Colonic mucosa (tissue), 4 donors: ENCODE results near the gene HIVEP3. TPM values are rescaled to one million over a fixed set of nuclear protein-coding genes. Genes with fewer than 3 reads are reported as not detected.

ENCODE experiments used
- DNase-seq: peaks from one replicate; pipeline ENCODE4 v3.0.0-alpha.2; 2020
- H3K27ac ChIP-seq: fragments of 200-600 bp; one replicate; pipeline ENCODE4 v1.8.0; 2021
- H3K27me3 ChIP-seq: fragments of 200-600 bp; one replicate; pipeline ENCODE4 v1.8.0; 2021
- H3K36me3 ChIP-seq: fragments of 200-600 bp; one replicate; pipeline ENCODE4 v1.8.0; 2021
- H3K4me1 ChIP-seq: fragments of 200-600 bp; one replicate; pipeline ENCODE4 v1.8.0; 2021; ENCODE audit warnings: mild to moderate bottlenecking
- H3K4me3 ChIP-seq: fragments of 200-600 bp; one replicate; pipeline ENCODE4 v1.8.0; 2021
- H3K9ac ChIP-seq, 2 donors: one replicate each; pipeline ENCODE4 v1.7.0; 2013; ENCODE audit warnings: control low read depth in 2 of 2, low read depth in 2 of 2, low read length in 2 of 2
- H3K9me3 ChIP-seq: fragments of 200-600 bp; one replicate; pipeline ENCODE4 v1.8.0; 2021
- intact Hi-C: fragments of 100-400 bp; cut with DNase I; formaldehyde crosslinking; loops from one replicate; pipeline ENCODE4 v1.14.1; 2022
- total RNA-seq, 2 donors: library from RNA; stranded (reverse); fragmentation: NEBNext Ultra II Directional in 1 of 2; extraction: Animal tissue kit (Norgen Biotek cat#: 25700) in 1 of 2; gene quantifications; one replicate each; pipeline ENCODE4 v1.2.1, GENCODE V29; 2021
- TF ChIP-seq, protein P1 (sequence below): fragments of 200-600 bp; IDR thresholded peaks from one replicate; pipeline ENCODE4 v1.8.0; 2022; ENCODE audit warnings: antibody characterized with exemption, mild to moderate bottlenecking
- donor health status: healthy.
- donor health status: DM: no; HTN: no; CAD: no.
- donor health status: DM: no; HTN: no; CAD: no.

Gene HIVEP3
- total RNA-seq, 2 donors from 2014 or later: 1.9 to 3.3 TPM

DNA sequence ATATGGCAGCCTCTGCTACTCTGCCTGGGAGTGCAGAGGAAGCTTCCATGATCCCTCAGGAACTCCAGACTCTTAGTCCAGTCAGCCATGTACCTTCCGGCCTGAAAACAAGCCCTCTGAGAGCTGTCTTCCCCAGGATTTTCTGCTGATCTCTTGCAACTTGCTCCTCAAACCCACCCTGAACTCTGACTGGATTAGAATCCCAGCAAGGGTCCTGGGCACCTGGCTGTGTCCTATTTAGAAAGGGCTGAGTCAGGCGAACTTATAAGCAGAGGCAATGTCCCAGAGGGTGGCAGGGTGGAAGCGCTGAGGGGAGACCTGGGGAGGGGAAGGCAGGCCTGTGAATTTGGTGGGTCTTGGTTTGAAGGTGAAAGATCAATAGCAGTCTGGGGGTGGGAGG lies 249.8 kb downstream of the HIVEP3 start:
- no peak overlapping the region for H3K27ac ChIP-seq
- no peaks in the 10 kb centered on the region for H3K4me1 ChIP-seq
- H3K27me3 ChIP-seq: no peaks in the 10 kb centered on the region
- H3K9ac ChIP-seq: no peak overlapping the region
- intact Hi-C loops: no loop called here
- H3K36me3 ChIP-seq: no peaks in the 10 kb centered on the region
- H3K9me3 ChIP-seq: no peaks in the 10 kb centered on the region
- no peak for DNase-seq
- TF ChIP-seq, protein P1, sequence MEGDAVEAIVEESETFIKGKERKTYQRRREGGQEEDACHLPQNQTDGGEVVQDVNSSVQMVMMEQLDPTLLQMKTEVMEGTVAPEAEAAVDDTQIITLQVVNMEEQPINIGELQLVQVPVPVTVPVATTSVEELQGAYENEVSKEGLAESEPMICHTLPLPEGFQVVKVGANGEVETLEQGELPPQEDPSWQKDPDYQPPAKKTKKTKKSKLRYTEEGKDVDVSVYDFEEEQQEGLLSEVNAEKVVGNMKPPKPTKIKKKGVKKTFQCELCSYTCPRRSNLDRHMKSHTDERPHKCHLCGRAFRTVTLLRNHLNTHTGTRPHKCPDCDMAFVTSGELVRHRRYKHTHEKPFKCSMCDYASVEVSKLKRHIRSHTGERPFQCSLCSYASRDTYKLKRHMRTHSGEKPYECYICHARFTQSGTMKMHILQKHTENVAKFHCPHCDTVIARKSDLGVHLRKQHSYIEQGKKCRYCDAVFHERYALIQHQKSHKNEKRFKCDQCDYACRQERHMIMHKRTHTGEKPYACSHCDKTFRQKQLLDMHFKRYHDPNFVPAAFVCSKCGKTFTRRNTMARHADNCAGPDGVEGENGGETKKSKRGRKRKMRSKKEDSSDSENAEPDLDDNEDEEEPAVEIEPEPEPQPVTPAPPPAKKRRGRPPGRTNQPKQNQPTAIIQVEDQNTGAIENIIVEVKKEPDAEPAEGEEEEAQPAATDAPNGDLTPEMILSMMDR: no peak
- no peak overlapping the region for H3K4me3 ChIP-seq

DNA sequence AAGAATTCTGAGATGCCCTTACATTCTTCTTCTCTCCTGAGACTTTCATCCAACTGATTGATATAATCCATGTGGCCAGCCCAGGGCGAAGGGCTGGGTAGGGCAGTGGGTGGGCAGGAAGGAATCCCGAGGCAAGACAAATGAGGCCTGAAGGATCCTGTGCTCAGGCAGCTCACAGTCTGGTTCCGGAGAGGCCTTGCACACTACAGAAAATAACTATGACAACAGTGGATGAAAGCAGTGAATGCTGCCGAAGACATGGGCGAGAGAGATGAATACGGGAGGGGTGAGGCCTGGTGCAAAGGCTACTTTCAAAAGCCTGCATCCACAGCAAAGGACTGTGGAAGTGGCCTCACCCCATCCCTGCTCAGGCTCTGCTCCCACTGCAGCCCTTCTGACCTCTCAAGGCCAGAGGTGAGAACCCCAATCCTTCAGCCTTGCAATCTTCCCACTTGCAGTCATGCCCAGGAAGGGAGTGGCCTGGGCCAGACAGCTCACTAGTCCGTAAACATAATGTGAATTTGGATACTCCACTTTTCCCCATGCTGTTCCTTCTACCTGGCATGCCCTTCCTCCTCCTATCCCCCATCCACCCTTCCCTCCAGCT lies 250.6 kb downstream of the HIVEP3 start:
- TF ChIP-seq, protein P1: no peak
- H3K27ac ChIP-seq: no peak overlapping the region
- H3K4me3 ChIP-seq: no peak overlapping the region
- no peak for DNase-seq
- H3K27me3 ChIP-seq: no peaks in the 10 kb centered on the region
- no peak overlapping the region for H3K9ac ChIP-seq
- intact Hi-C loops: no loop called here
- no peaks in the 10 kb centered on the region for H3K9me3 ChIP-seq
- no peaks in the 10 kb centered on the region for H3K4me1 ChIP-seq
- H3K36me3 ChIP-seq: no peaks in the 10 kb centered on the region

DNA sequence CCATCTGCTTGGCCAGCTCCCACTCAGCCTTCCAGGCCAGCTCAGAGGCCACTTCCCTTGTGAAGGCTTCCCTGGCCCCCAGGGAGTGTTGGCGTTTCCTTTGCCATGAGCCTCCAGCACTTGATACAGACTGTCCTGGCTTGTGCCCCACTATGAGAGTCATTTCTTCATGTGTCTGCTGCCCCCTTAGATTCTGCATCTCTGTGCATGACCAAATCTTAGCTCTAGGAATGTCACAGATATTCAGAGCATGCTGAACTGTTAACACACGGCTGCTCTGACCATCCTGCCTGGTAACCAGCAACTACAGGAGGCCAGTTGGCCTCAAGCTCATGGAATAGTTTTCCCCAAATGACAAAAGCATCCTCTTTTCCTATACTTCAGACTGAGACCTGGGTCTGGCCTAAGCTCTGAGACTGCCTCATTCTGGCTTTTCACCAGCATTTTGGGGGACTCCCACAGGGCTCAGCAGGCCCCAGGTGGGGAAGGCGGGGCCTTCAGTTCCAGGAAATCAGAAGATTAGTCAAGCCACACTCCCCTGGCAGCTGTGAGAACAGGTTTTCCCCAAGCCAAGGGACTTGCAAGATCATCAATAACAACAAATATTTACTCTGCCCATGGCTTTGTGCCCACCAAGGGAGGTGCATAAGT lies 251.6 kb downstream of the HIVEP3 start:
- H3K4me1 ChIP-seq: no peaks in the 10 kb centered on the region

DNA sequence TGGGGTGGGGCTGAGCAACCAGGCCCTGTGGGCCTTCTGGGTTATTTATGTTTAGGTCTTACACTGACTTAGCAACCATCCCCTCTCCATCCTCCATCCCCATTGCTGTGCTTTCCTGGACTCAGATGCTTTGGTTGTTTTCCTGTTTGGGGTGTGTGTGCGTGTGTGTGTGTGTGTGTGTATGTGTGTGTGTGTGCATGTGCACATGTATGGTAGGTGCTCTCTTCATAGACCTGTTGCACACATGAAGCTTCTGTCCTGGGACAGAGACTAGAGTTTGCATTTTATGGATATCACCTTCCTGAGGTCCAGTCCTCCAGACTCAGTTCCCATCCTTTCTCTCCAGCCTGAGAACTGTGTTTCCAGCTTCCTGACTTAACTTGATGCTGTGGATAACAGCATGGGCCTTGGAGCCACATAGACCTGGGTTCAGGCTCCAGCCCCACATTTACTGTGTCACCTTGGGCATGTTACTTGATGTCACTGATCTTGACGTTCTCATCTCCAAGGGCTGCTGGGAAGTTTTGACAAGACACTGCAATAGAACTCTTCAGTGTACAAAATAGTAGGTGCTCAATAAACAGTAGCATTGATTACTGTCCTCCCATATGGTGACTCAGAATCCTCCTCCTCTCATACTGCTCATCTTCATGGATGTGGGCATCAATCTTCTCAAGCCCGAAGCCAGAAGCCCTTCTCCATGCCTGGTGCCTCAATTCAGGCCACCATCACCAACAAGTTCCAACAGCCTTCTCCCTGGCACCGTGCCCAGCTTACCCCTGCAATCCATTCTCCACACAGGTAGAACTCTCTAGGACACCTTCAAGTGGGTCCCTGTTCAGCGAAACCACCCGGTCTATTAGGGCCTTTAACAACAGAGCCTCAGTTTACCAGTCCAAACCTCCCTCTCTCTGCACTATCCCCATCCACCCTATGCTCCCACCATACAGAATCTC lies 252.5 kb downstream of the HIVEP3 start:
- DNase-seq: no peak
- Histone ChIP-seq H3K9me3 (no peaks in the 10 kb centered on the region), H3K27me3 (no peaks in the 10 kb centered on the region), H3K4me1 (peaks cover 3% of the 10 kb centered on the region), H3K9ac (no peak overlapping the region), H3K4me3 (no peak overlapping the region), H3K27ac (no peak overlapping the region), H3K36me3 (no peaks in the 10 kb centered on the region)
- intact Hi-C loops: no loop called here
- TF ChIP-seq, protein P1: no peak

More for the DNA sequence above, 251.6 kb downstream of the HIVEP3 start:
- Histone ChIP-seq H3K27me3 (no peaks in the 10 kb centered on the region), H3K4me3 (no peak overlapping the region), H3K9me3 (no peaks in the 10 kb centered on the region), H3K36me3 (no peaks in the 10 kb centered on the region), H3K27ac (no peak overlapping the region), H3K9ac (no peak overlapping the region)
- TF ChIP-seq, protein P1: no peak
- intact Hi-C loops: no loop called here
- DNase-seq: no peak

DNA sequence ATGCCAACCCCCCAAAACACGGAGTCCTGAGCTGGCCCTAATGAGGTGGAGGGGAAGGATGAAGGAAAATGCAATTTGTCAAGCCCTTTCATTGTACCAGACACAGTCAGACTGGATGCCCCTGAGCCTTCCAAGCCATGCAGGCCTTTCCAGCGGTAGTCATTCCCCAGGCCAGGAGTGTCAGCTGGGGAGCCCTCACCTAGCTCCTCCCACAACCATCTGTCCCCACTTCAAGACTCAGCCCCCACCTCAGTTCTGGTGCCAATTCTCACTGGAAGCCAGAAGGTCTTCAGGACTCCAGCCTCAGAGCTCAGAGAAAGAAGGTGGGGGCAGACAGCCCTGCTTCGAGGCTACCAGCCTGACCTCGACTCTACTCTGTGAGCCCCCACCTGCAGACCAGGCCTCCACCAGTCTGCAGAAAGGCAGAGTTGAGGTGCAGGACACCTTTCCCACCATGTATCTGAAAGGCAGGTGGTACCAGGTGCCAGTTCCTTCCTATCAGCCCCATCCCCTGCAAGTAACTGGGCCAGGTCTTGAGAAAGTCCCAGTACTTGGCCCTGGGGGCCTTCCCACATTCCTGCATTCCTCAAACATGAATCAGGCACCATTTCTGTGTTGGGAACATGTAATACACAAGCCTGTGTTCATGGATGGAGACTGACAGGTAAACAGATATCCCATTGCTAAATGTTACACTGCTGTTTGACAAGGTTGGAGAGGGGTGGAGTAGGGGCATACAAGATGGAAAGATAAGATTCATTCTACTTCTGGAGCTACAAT lies 253.7 kb downstream of the HIVEP3 start:
- no peak overlapping the region for H3K27ac ChIP-seq
- H3K9me3 ChIP-seq: no peaks in the 10 kb centered on the region
- peaks cover 3% of the 10 kb centered on the region for H3K4me1 ChIP-seq
- no peaks in the 10 kb centered on the region for H3K36me3 ChIP-seq
- no peaks in the 10 kb centered on the region for H3K27me3 ChIP-seq
- intact Hi-C loops: no loop called here
- no peak overlapping the region for H3K9ac ChIP-seq
- TF ChIP-seq, protein P1: no peak
- DNase-seq: no peak
- no peak overlapping the region for H3K4me3 ChIP-seq
